GM12865 (cell line): Measurements from ENCODE around the gene ANK2.

Source experiments
- DNase-seq: peaks from one replicate; pipeline ENCODE4 v3.0.0; 2010; ENCODE audit warnings: low read depth
- H3K4me3 ChIP-seq: 2 replicates; pipeline ENCODE4 v1.5.1; 2011; ENCODE audit warnings: mild to moderate bottlenecking, low read depth, low read length, control low read depth
- CTCF ChIP-seq: IDR thresholded peaks from 2 replicates; pipeline ENCODE4 v1.5.1; 2011; ENCODE audit warnings: low read length, control low read depth, low read depth, inconsistent platforms; ENCODE audit not compliant: insufficient read depth; ENCODE audit errors: missing control alignments

The ANK2 gene

DNA sequence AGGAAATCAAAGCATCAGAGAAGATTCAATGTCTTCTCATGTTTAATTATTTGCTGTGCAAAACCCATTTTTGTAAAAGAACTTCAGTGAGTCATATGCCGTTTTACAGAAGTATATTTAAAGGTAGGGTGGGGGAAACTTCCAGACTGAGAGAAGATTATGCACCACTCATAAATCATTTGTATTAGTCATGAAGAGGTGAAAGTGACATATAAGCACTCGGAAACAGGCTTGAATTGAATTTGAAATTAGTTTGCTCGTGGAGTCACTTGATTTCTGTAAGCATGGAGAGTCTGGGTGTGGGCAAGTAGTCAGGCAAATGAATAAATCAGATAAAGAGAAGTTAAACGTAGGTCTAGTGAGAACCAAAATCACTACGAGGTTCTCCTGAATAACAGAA is 335.1 kb downstream of the ANK2 start:
- TF ChIP-seq CTCF: no peak
- H3K4me3 ChIP-seq: no peak overlapping the region
- DNase-seq: no peak

- no peak overlapping the region for H3K4me3 ChIP-seq
- DNase-seq: no peak
- no peak for TF ChIP-seq CTCF
These were observed 335.9 kb downstream of the ANK2 start for GRCh38 chr4:113385281-113385899.

- H3K4me3 ChIP-seq: no peak overlapping the region
- no peak for DNase-seq
- TF ChIP-seq CTCF: no peak
These were observed 339.7 kb downstream of the ANK2 start for GRCh38 chr4:113389160-113389559.

- no peak for TF ChIP-seq CTCF
- DNase-seq: no peak
These were observed 341.4 kb downstream of the ANK2 start for GRCh38 chr4:113390850-113391249.

DNA sequence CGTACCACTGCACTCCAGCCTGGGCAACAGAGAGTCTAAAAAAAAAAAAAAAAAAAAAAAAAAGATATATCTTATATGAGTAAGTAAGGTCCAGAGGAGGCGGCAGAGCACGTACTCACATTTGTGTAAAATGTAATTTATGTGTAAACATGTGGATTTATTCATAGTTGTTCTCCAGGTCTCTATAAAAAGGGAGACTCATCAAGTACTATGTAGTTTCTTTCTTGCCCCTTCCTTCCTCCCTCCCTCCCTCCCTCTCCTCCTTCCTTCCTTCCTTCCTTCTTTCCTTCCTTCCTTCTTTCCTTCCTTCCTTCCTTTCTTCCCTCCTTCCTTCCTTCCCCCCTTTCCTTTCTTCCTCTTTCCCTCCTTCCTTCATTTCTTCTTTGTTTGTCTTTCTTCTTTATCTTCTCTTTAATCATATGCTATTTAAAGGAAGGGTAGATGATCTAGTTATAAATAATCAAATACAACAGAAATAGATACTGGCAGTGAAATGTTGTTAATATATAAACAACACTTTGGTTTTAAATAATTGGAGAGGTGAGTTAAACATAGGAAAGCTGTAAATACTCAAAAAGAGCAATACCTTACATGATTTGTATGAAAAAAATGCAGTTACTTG is 344.8 kb downstream of the ANK2 start:
- H3K4me3 ChIP-seq: no peak overlapping the region
- DNase-seq: no peak
- no peak for TF ChIP-seq CTCF

More at GRCh38 chr4:113390850-113391249, 341.4 kb downstream of the ANK2 start:
- no peak overlapping the region for H3K4me3 ChIP-seq

DNA sequence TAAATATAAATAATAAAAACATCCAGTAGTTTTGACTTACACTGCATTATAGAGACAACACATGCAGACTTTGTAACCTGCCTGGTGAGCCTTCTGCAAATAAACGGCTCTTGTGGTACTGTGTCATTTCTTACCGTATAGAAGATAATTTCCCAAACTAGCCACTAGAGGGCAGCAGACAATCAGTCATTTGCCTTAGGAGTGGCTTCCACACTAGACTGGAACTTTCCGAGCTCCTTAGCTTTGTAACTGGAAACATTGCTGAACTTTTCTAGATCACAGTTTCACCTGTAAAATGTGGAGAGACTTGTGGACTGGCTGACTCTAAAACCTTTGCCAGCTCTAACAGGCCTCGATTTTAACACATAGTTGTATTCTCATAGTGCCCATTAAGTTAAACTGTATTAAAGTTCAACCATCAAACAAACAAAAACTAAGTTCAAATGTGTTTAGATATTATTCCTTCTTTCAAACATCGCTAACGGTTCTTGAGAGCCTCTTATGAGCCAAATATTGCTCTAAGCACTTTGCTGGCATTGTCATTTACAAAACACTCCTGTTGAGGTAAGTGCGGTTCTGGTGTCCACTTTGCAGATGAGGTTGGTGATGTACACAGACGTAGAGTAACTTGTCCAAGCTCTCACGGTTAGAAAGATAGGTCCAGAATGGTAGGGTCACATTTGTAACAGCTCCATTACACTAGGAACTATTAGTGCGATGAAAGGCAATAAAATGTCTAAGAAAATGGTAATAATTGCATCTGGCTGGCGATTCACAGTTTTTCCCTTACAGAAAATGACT is 345.5 kb downstream of the ANK2 start:
- H3K4me3 ChIP-seq: no peak overlapping the region
- peak; percentile 62 for TF ChIP-seq CTCF
- peak; percentile 85 for DNase-seq
